ENCODE measurements around the gene CDC42BPA. TPM values are rescaled to one million over a fixed set of nuclear protein-coding genes. Genes with fewer than 3 reads are reported as not detected.

Gene CDC42BPA
- polyA plus RNA-seq, 1 donor (not counting 4 experiments of a cell fraction or from before 2014, with no cell fraction given): 9.2 TPM

DNA sequence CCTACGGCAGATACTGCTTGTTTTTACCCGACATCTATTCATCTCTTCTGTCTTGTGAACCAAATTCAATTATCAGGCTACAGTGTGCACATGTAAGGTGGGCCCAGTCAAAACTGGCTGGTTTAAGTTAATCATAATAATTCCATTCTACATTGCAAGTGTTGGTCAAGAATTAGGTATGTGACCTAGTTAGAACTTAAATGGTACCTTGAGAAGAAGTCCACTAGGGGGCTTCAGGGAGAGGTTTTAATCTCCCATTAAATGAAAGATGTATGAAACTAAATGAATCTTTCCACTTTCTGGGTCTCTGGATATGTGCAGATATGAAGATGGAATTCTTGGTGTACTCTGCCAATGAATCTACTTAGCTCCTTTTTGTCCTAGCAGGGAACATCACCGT, 187.1 kb downstream of the CDC42BPA start:
- DNase-seq (ENCODE audit: low read depth, low spot score): no peak
- dilution Hi-C loops (cut with MboI; ENCODE audit: extremely low pct_ligation_motif_present, low sequenced_read_pairs): no loop called here

DNA sequence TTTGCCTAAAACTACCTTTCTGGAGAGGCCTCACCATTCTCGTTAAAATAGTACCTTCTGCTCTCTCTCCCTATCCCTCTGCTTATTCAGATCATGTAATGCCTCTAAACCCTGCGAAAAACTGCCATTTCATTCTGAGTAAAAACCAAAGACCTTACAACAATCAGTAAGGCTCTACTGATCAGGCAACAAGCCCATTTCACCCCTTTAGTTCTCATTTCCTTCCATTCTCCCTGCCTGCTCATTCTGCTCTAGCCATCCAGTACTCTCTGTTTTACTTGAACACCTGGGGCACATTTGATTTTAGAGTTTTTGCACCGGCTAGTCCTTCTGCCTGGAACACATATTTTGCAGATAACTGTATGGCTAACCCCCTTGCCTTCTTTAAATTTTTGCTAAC, 190.4 kb downstream of the CDC42BPA start:
- FAIRE-seq (no peak), DNase-seq (ENCODE audit: low read depth, low spot score) (no peak)
- no peaks in the 10 kb centered on the region for H3K79me2 ChIP-seq (ENCODE audit: control insufficient read depth, insufficient read depth, low read length)
- H3K4me2 ChIP-seq (ENCODE audit: control insufficient read depth, extremely low read depth, insufficient read depth, low read depth, low read length): no peak overlapping the region
- dilution Hi-C loops (cut with MboI; ENCODE audit: extremely low pct_ligation_motif_present, low sequenced_read_pairs): no loop called here
- H3K27me3 ChIP-seq (ENCODE audit: control insufficient read depth, extremely low read depth, insufficient read depth, low read length): no peaks in the 10 kb centered on the region
- no peaks in the 10 kb centered on the region for H4K20me1 ChIP-seq (ENCODE audit: control insufficient read depth, extremely low read depth, insufficient read depth, low read length)
- no peak for TF ChIP-seq EZH2 (IDR thresholded peaks at IDR 0.05; ENCODE audit: low read length)
- TF ChIP-seq, protein P1, sequence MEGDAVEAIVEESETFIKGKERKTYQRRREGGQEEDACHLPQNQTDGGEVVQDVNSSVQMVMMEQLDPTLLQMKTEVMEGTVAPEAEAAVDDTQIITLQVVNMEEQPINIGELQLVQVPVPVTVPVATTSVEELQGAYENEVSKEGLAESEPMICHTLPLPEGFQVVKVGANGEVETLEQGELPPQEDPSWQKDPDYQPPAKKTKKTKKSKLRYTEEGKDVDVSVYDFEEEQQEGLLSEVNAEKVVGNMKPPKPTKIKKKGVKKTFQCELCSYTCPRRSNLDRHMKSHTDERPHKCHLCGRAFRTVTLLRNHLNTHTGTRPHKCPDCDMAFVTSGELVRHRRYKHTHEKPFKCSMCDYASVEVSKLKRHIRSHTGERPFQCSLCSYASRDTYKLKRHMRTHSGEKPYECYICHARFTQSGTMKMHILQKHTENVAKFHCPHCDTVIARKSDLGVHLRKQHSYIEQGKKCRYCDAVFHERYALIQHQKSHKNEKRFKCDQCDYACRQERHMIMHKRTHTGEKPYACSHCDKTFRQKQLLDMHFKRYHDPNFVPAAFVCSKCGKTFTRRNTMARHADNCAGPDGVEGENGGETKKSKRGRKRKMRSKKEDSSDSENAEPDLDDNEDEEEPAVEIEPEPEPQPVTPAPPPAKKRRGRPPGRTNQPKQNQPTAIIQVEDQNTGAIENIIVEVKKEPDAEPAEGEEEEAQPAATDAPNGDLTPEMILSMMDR (optimal IDR thresholded peaks at IDR 0.05 in 1 of 3, IDR thresholded peaks at IDR 0.05 in 1 of 3, conservative IDR thresholded peaks at IDR 0.05 in 1 of 3; ENCODE audit: extremely low read depth in 1 of 3, insufficient read depth in 2 of 3, low read length in 3 of 3): no peak
- H3K9ac ChIP-seq (ENCODE audit: control insufficient read depth, extremely low read depth, insufficient read depth, low read length): no peak overlapping the region
- peaks cover 4 to 5% of the 10 kb centered on the region in 2 experiments for H3K36me3 ChIP-seq (ENCODE audit: control insufficient read depth in 2 of 2, extremely low read depth in 1 of 2, insufficient read depth in 2 of 2, low read length in 2 of 2)
- no peak overlapping the region for H3K4me3 ChIP-seq (ENCODE audit: control insufficient read depth in 2 of 3, extremely low read depth in 1 of 3, insufficient read depth in 2 of 3, low read depth in 1 of 3, low read length in 3 of 3)
- H3K9me1 ChIP-seq (ENCODE audit: control insufficient read depth, extremely low read depth, insufficient read depth, low read length): no peaks in the 10 kb centered on the region
- no peak overlapping the region for H2AFZ ChIP-seq (ENCODE audit: control insufficient read depth, low read length)
- H3K27ac ChIP-seq (ENCODE audit: control insufficient read depth, insufficient read depth, low read length): no peak overlapping the region
- no peaks in the 10 kb centered on the region for H3K4me1 ChIP-seq (ENCODE audit: control insufficient read depth, extremely low read depth, insufficient read depth, low read length)
- H3K9me3 ChIP-seq (ENCODE audit: control insufficient read depth, low read depth, low read length): no peaks in the 10 kb centered on the region

More for the DNA sequence above, 187.1 kb downstream of the CDC42BPA start:
- H3K4me1 ChIP-seq (ENCODE audit: control insufficient read depth, extremely low read depth, insufficient read depth, low read length): no peaks in the 10 kb centered on the region
- H3K36me3 ChIP-seq (ENCODE audit: control insufficient read depth in 2 of 2, extremely low read depth in 1 of 2, insufficient read depth in 2 of 2, low read length in 2 of 2): peaks cover 4 to 5% of the 10 kb centered on the region in 2 experiments
- H2AFZ ChIP-seq (ENCODE audit: control insufficient read depth, low read length): no peak overlapping the region
- H3K4me2 ChIP-seq (ENCODE audit: control insufficient read depth, extremely low read depth, insufficient read depth, low read depth, low read length): no peak overlapping the region
- no peaks in the 10 kb centered on the region for H3K9me3 ChIP-seq (ENCODE audit: control insufficient read depth, low read depth, low read length)
- no peak overlapping the region for H3K27ac ChIP-seq (ENCODE audit: control insufficient read depth, insufficient read depth, low read length)
- no peaks in the 10 kb centered on the region for H3K9me1 ChIP-seq (ENCODE audit: control insufficient read depth, extremely low read depth, insufficient read depth, low read length)
- H3K79me2 ChIP-seq (ENCODE audit: control insufficient read depth, insufficient read depth, low read length): no peaks in the 10 kb centered on the region
- no peak overlapping the region for H3K9ac ChIP-seq (ENCODE audit: control insufficient read depth, extremely low read depth, insufficient read depth, low read length)
- H3K27me3 ChIP-seq (ENCODE audit: control insufficient read depth, extremely low read depth, insufficient read depth, low read length): no peaks in the 10 kb centered on the region
- H4K20me1 ChIP-seq (ENCODE audit: control insufficient read depth, extremely low read depth, insufficient read depth, low read length): no peaks in the 10 kb centered on the region
- no peak for FAIRE-seq
- no peak overlapping the region for H3K4me3 ChIP-seq (ENCODE audit: control insufficient read depth in 2 of 3, extremely low read depth in 1 of 3, insufficient read depth in 2 of 3, low read depth in 1 of 3, low read length in 3 of 3)
- TF ChIP-seq EZH2 (IDR thresholded peaks at IDR 0.05; ENCODE audit: low read length): no peak
- TF ChIP-seq, protein P1 (optimal IDR thresholded peaks at IDR 0.05 in 1 of 3, IDR thresholded peaks at IDR 0.05 in 1 of 3, conservative IDR thresholded peaks at IDR 0.05 in 1 of 3; ENCODE audit: extremely low read depth in 1 of 3, insufficient read depth in 2 of 3, low read length in 3 of 3): peak in 2 of 3 experiments; percentile 27 to 39
